HepG2 (cell line): ENCODE results near the gene ZNF277. TPM values are rescaled to one million over a fixed set of nuclear protein-coding genes. Genes with fewer than 3 reads are reported as not detected.
A peak's percentile ranks its signal among the peaks of the same experiment; 100 is the strongest.

Source experiments
- BHLHE40 ChIP-seq: IDR thresholded peaks from 2 replicates; pipeline ENCODE4 v1.6.1; 2011; ENCODE audit warnings: low read length, improper control_type of control experiment
- FOSL1 ChIP-seq: sonication (generic); formaldehyde crosslinking; IDR thresholded peaks from 2 replicates; pipeline ENCODE4 v1.9.0; 2021; ENCODE audit warnings: missing genetic modification reagents, borderline replicate concordance
- FOSL2 ChIP-seq: sonication (generic); formaldehyde crosslinking; IDR thresholded peaks from 2 replicates; pipeline ENCODE4 v1.4.0; 2020; ENCODE audit warnings: missing genetic modification reagents
- HOXA3 ChIP-seq: sonication (generic); formaldehyde crosslinking; IDR thresholded peaks from 2 replicates; pipeline ENCODE4 v1.5.0; 2020; ENCODE audit warnings: missing genetic modification reagents
- NR2F6 ChIP-seq, 2 experiments: IDR thresholded peaks; 2 replicates each; pipeline ENCODE4 v1.6.1; 2016; ENCODE audit warnings: antibody characterized with exemption in 1 of 2, mild to moderate bottlenecking in 1 of 2
- PAF1 ChIP-seq: IDR thresholded peaks from 2 replicates; pipeline ENCODE4 v1.6.1; 2016; ENCODE audit warnings: missing genetic modification reagents, missing compliant biosample characterization
- PAX8 ChIP-seq: sonication (generic); formaldehyde crosslinking; IDR thresholded peaks from 2 replicates; pipeline ENCODE4 v1.8.0; 2022; ENCODE audit warnings: mild to moderate bottlenecking, missing genetic modification reagents, borderline replicate concordance
- PHB2 ChIP-seq: fragments of 450-650 bp; IDR thresholded peaks from 2 replicates; pipeline ENCODE4 v1.6.1; 2018; ENCODE audit not compliant: partially characterized antibody
- PPARG ChIP-seq: conservative IDR thresholded peaks from 2 replicates; pipeline ENCODE4 v1.6.1; 2016; ENCODE audit warnings: missing biosample characterization, missing genetic modification reagents
- PTBP1 ChIP-seq: fragments of 200-400 bp; formaldehyde crosslinking; IDR thresholded peaks from 2 replicates; pipeline ENCODE4 v1.6.1; 2018; ENCODE audit warnings: low read length, low read depth; ENCODE audit not compliant: poor library complexity, severe bottlenecking
- RFX5 ChIP-seq: IDR thresholded peaks from 2 replicates; pipeline ENCODE4 v1.6.1; 2011; ENCODE audit warnings: low read depth, low read length, improper control_type of control experiment
- RXRB ChIP-seq: IDR thresholded peaks from 2 replicates; pipeline ENCODE4 v1.6.1; 2016; ENCODE audit warnings: borderline replicate concordance, missing genetic modification reagents, missing compliant biosample characterization
- SALL1 ChIP-seq: sonication (generic); formaldehyde crosslinking; IDR thresholded peaks from 2 replicates; pipeline ENCODE4 v1.8.0; 2022; ENCODE audit warnings: mild to moderate bottlenecking, missing genetic modification reagents
- SNAPC5 ChIP-seq: sonication (generic); formaldehyde crosslinking; IDR thresholded peaks from 2 replicates; pipeline ENCODE4 v1.8.1; 2023; ENCODE audit warnings: mild to moderate bottlenecking, missing genetic modification reagents, borderline replicate concordance
- SRSF1 ChIP-seq: fragments of 200-400 bp; formaldehyde crosslinking; optimal IDR thresholded peaks from 2 replicates; pipeline ENCODE3; 2017; ENCODE audit warnings: mild to moderate bottlenecking, low read depth, low read length, moderate library complexity
- TBP ChIP-seq: sonication (generic); formaldehyde crosslinking; IDR thresholded peaks from 2 replicates; pipeline ENCODE4 v1.5.0; 2020; ENCODE audit warnings: missing genetic modification reagents
- TSC22D2 ChIP-seq: sonication (generic); formaldehyde crosslinking; IDR thresholded peaks from 2 replicates; pipeline ENCODE4 v1.5.1; 2020; ENCODE audit warnings: missing genetic modification reagents, mild to moderate bottlenecking, borderline replicate concordance
- YEATS4 ChIP-seq: sonication (generic); formaldehyde crosslinking; IDR thresholded peaks from 2 replicates; pipeline ENCODE4 v1.4.0; 2020; ENCODE audit warnings: missing genetic modification reagents, borderline replicate concordance
- ZBTB20 ChIP-seq: sonication (generic); formaldehyde crosslinking; IDR thresholded peaks from 2 replicates; pipeline ENCODE4 v1.8.1; 2023; ENCODE audit warnings: missing genetic modification reagents, low read depth, mild to moderate bottlenecking, borderline replicate concordance
- ZKSCAN1 ChIP-seq: fragments of 150-350 bp; IDR thresholded peaks from 2 replicates; pipeline ENCODE4 v1.6.1; 2014; ENCODE audit warnings: low read length
- ZMYM3 ChIP-seq: sonication (generic); formaldehyde crosslinking; IDR thresholded peaks from 2 replicates; pipeline ENCODE4 v1.5.1; 2020; ENCODE audit warnings: mild to moderate bottlenecking, missing genetic modification reagents
- ZNF234 ChIP-seq: sonication (generic); formaldehyde crosslinking; conservative IDR thresholded peaks from 2 replicates; pipeline ENCODE4 v1.5.1; 2020; ENCODE audit warnings: mild to moderate bottlenecking, missing genetic modification reagents
- ZNF33B ChIP-seq: sonication (generic); formaldehyde crosslinking; IDR thresholded peaks from 2 replicates; pipeline ENCODE4 v1.5.1; 2020; ENCODE audit warnings: mild to moderate bottlenecking, missing genetic modification reagents
- ZNF549 ChIP-seq: sonication (generic); formaldehyde crosslinking; IDR thresholded peaks from 2 replicates; pipeline ENCODE4 v1.5.0; 2020; ENCODE audit warnings: missing genetic modification reagents
- ZNF552 ChIP-seq: sonication (generic); formaldehyde crosslinking; IDR thresholded peaks from 2 replicates; pipeline ENCODE4 v1.9.0; 2022; ENCODE audit warnings: missing genetic modification reagents, mild to moderate bottlenecking, borderline replicate concordance
- ZNF570 ChIP-seq: sonication (generic); formaldehyde crosslinking; IDR thresholded peaks from 2 replicates; pipeline ENCODE4 v1.4.0; 2020; ENCODE audit warnings: mild to moderate bottlenecking, missing genetic modification reagents, borderline replicate concordance
- polyA plus RNA-seq, 8 experiments: library from polyadenylated mRNA; depleted of rRNA in 3 of 8; stranded (reverse) in 7 of 8; unstranded in 1 of 8; fragments of >200 nt; fragmentation: Illumina TruSeq in 4 of 8; extraction: Trizol in 4 of 8; gene quantifications; 2 replicates each; pipeline versions ENCODE4 v1.2.1 to v1.2.3, GENCODE V29; 2011 to 2016; ENCODE audit warnings: low read depth in 4 of 8, missing spikeins in 1 of 8, mixed read lengths in 1 of 8; ENCODE audit not compliant: insufficient read depth in 1 of 8
- total RNA-seq, 5 experiments: library from RNA; depleted of rRNA; stranded (reverse); fragments of >200 nt; fragmentation: Illumina TruSeq; extraction: Trizol; gene quantifications; 2 replicates each; pipeline ENCODE4 v1.2.3, GENCODE V29; 2016; ENCODE audit warnings: low read depth in 1 of 5
- TF ChIP-seq, protein P1 (sequence below): IDR thresholded peaks from 2 replicates; pipeline ENCODE4 v1.6.1; 2016; ENCODE audit warnings: missing compliant biosample characterization, missing genetic modification reagents, borderline replicate concordance
- TF ChIP-seq, protein P2 (sequence below): sonication (generic); formaldehyde crosslinking; IDR thresholded peaks from 2 replicates; pipeline ENCODE4 v1.4.0; 2020; ENCODE audit warnings: mild to moderate bottlenecking, missing genetic modification reagents

The ZNF277 gene
- total and polyA plus RNA-seq, 2 of the 13 experiments (the other 11 are each of a cell fraction or from before 2014, with no cell fraction given), result 29.1 to 30.1 TPM

GRCh38 chr7:112160771-112161150 lies 45.7 kb upstream of the ZNF277 start (continued):
- TF ChIP-seq HOXA3 (CRISPR knock-in tag) (no peak), ZBTB20 (CRISPR knock-in tag) (no peak), FOSL2 (CRISPR knock-in tag) (peak; percentile 81), ZKSCAN1 (no peak), TBP (CRISPR knock-in tag) (no peak), PAF1 (CRISPR knock-in tag) (no peak), ZNF552 (no peak), PTBP1 (no peak), ZNF234 (CRISPR knock-in tag) (no peak), ZNF33B (CRISPR knock-in tag) (no peak), YEATS4 (CRISPR knock-in tag) (no peak), NR2F6 (IDR thresholded peaks at IDR 0.05) (peak; percentile 41; the same call in 1 of the 2 replicates), NR2F6 (CRISPR knock-in tag; IDR thresholded peaks at IDR 0.05) (peak; percentile 56), RXRB (peak; percentile 15; the same call in 1 of the 2 replicates), PAX8 (CRISPR knock-in tag) (no peak), ZNF570 (CRISPR knock-in tag) (no peak), FOSL1 (CRISPR knock-in tag) (peak; percentile 56; the same call in 1 of the 2 replicates), RFX5 (no peak), SRSF1 (no peak), ZNF549 (CRISPR knock-in tag) (no peak), PHB2 (no peak), SNAPC5 (CRISPR knock-in tag) (no peak), ZMYM3 (CRISPR knock-in tag) (no peak), PPARG (CRISPR knock-in tag) (peak; percentile 67), TSC22D2 (CRISPR knock-in tag) (no peak), SALL1 (CRISPR knock-in tag) (no peak; the same call in 1 of the 2 replicates), BHLHE40 (no peak)
- TF ChIP-seq, protein P1, sequence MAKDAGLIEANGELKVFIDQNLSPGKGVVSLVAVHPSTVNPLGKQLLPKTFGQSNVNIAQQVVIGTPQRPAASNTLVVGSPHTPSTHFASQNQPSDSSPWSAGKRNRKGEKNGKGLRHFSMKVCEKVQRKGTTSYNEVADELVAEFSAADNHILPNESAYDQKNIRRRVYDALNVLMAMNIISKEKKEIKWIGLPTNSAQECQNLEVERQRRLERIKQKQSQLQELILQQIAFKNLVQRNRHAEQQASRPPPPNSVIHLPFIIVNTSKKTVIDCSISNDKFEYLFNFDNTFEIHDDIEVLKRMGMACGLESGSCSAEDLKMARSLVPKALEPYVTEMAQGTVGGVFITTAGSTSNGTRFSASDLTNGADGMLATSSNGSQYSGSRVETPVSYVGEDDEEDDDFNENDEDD (CRISPR knock-in tag), result no peak
- TF ChIP-seq, protein P2, sequence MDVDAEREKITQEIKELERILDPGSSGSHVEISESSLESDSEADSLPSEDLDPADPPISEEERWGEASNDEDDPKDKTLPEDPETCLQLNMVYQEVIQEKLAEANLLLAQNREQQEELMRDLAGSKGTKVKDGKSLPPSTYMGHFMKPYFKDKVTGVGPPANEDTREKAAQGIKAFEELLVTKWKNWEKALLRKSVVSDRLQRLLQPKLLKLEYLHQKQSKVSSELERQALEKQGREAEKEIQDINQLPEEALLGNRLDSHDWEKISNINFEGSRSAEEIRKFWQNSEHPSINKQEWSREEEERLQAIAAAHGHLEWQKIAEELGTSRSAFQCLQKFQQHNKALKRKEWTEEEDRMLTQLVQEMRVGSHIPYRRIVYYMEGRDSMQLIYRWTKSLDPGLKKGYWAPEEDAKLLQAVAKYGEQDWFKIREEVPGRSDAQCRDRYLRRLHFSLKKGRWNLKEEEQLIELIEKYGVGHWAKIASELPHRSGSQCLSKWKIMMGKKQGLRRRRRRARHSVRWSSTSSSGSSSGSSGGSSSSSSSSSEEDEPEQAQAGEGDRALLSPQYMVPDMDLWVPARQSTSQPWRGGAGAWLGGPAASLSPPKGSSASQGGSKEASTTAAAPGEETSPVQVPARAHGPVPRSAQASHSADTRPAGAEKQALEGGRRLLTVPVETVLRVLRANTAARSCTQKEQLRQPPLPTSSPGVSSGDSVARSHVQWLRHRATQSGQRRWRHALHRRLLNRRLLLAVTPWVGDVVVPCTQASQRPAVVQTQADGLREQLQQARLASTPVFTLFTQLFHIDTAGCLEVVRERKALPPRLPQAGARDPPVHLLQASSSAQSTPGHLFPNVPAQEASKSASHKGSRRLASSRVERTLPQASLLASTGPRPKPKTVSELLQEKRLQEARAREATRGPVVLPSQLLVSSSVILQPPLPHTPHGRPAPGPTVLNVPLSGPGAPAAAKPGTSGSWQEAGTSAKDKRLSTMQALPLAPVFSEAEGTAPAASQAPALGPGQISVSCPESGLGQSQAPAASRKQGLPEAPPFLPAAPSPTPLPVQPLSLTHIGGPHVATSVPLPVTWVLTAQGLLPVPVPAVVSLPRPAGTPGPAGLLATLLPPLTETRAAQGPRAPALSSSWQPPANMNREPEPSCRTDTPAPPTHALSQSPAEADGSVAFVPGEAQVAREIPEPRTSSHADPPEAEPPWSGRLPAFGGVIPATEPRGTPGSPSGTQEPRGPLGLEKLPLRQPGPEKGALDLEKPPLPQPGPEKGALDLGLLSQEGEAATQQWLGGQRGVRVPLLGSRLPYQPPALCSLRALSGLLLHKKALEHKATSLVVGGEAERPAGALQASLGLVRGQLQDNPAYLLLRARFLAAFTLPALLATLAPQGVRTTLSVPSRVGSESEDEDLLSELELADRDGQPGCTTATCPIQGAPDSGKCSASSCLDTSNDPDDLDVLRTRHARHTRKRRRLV (CRISPR knock-in tag), result no peak
